ENCODE results near the gene PPP2R5D.

The PPP2R5D gene

GRCh38 chr6:43019152-43019551, 34.8 kb downstream of the PPP2R5D start:
- H3K9me2 ChIP-seq (replicated peaks; ENCODE audit: insufficient read depth, low read length) = no peaks in the 10 kb centered on the region
- H3K27ac ChIP-seq (ENCODE audit: low read length) = no peak overlapping the region
- H3K36me3 ChIP-seq (replicated peaks; ENCODE audit: insufficient read depth, low read length) = no peaks in the 10 kb centered on the region; the same call in 1 of the 2 replicates
- TF ChIP-seq, protein P1, sequence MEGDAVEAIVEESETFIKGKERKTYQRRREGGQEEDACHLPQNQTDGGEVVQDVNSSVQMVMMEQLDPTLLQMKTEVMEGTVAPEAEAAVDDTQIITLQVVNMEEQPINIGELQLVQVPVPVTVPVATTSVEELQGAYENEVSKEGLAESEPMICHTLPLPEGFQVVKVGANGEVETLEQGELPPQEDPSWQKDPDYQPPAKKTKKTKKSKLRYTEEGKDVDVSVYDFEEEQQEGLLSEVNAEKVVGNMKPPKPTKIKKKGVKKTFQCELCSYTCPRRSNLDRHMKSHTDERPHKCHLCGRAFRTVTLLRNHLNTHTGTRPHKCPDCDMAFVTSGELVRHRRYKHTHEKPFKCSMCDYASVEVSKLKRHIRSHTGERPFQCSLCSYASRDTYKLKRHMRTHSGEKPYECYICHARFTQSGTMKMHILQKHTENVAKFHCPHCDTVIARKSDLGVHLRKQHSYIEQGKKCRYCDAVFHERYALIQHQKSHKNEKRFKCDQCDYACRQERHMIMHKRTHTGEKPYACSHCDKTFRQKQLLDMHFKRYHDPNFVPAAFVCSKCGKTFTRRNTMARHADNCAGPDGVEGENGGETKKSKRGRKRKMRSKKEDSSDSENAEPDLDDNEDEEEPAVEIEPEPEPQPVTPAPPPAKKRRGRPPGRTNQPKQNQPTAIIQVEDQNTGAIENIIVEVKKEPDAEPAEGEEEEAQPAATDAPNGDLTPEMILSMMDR (IDR thresholded peaks at IDR 0.05; ENCODE audit: low read length) = no peak
- TF ChIP-seq EZH2 (optimal IDR thresholded peaks at IDR 0.05; ENCODE audit: low read depth, low read length) = no peak
- no peak for TF ChIP-seq EZH2phosphoT487 (IDR thresholded peaks at IDR 0.05; ENCODE audit: low read length)
- no peaks in the 10 kb centered on the region for H4K20me1 ChIP-seq (ENCODE audit: insufficient read depth, low read length)
- H3K4me3 ChIP-seq (ENCODE audit: low read length) = no peak overlapping the region
- no peak overlapping the region for H3K9ac ChIP-seq (ENCODE audit: low read length)
- no peaks in the 10 kb centered on the region for H3K27me3 ChIP-seq (replicated peaks; ENCODE audit: insufficient read depth, low read length)
- H3K9me3 ChIP-seq (replicated peaks; ENCODE audit: insufficient read depth, low read length) = no peaks in the 10 kb centered on the region
- H3F3A ChIP-seq (ENCODE audit: insufficient read depth, low read length) = peaks cover 3% of the 10 kb centered on the region; the same call in 1 of the 2 replicates
- DNase-seq = no peak
- H2AFZ ChIP-seq (ENCODE audit: low read length) = no peak overlapping the region
- H3K4me1 ChIP-seq (ENCODE audit: low read length) = peaks cover 7% of the 10 kb centered on the region; the same call in 1 of the 2 replicates
- no peak overlapping the region for H3K4me2 ChIP-seq (ENCODE audit: low read depth, low read length)
- H3K79me2 ChIP-seq (ENCODE audit: low read length) = peaks cover 69% of the 10 kb centered on the region

GRCh38 chr6:43020052-43020705, 35.8 kb downstream of the PPP2R5D start:
- Histone ChIP-seq H3K4me1 (ENCODE audit: low read length) (peaks cover 7% of the 10 kb centered on the region; the same call in 1 of the 2 replicates), H3K4me2 (ENCODE audit: low read depth, low read length) (no peak overlapping the region), H3K9me2 (replicated peaks; ENCODE audit: insufficient read depth, low read length) (no peaks in the 10 kb centered on the region), H3K9me3 (replicated peaks; ENCODE audit: insufficient read depth, low read length) (no peaks in the 10 kb centered on the region), H3F3A (ENCODE audit: insufficient read depth, low read length) (peaks cover 3% of the 10 kb centered on the region; the same call in 1 of the 2 replicates), H3K9ac (ENCODE audit: low read length) (no peak overlapping the region), H3K79me2 (ENCODE audit: low read length) (peaks cover 69% of the 10 kb centered on the region), H3K4me3 (ENCODE audit: low read length) (no peak overlapping the region), H3K36me3 (replicated peaks; ENCODE audit: insufficient read depth, low read length) (no peaks in the 10 kb centered on the region; the same call in 1 of the 2 replicates), H3K27me3 (replicated peaks; ENCODE audit: insufficient read depth, low read length) (no peaks in the 10 kb centered on the region), H3K27ac (ENCODE audit: low read length) (no peak overlapping the region), H4K20me1 (ENCODE audit: insufficient read depth, low read length) (no peaks in the 10 kb centered on the region), H2AFZ (ENCODE audit: low read length) (no peak overlapping the region)
- no peak for TF ChIP-seq EZH2phosphoT487 (IDR thresholded peaks at IDR 0.05; ENCODE audit: low read length)
- no peak for TF ChIP-seq EZH2 (optimal IDR thresholded peaks at IDR 0.05; ENCODE audit: low read depth, low read length)
- TF ChIP-seq, protein P1 (IDR thresholded peaks at IDR 0.05; ENCODE audit: low read length) = no peak
- DNase-seq = no peak

DNA sequence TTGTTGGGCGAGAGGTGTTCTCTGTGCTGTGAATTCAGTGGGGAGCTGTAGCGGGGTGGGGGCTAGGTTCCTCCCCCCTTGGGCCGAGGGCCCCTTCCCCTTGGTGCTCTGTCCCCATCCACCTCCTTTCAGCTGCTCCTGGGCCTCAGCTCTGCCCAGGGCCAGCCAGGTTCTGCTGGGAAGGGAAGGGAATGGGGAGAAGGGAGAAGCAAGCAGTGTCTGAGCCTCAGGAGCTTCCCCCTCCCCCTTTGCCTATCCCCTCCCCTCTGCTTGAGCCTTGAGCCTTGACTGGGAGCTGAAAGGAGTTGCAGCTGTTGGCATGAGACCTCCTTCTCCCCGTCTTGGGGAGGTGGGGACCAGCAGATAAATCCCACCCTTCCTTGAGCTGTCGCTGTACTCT, 36.5 kb downstream of the PPP2R5D start:
- Histone ChIP-seq H3K36me3 (replicated peaks; ENCODE audit: insufficient read depth, low read length) (no peaks in the 10 kb centered on the region; the same call in 1 of the 2 replicates), H3F3A (ENCODE audit: insufficient read depth, low read length) (peaks cover 3% of the 10 kb centered on the region; the same call in 1 of the 2 replicates), H3K27me3 (replicated peaks; ENCODE audit: insufficient read depth, low read length) (no peaks in the 10 kb centered on the region), H3K79me2 (ENCODE audit: low read length) (peaks cover 62% of the 10 kb centered on the region), H3K4me3 (ENCODE audit: low read length) (peak overlapping the region; percentile 98), H3K9me3 (replicated peaks; ENCODE audit: insufficient read depth, low read length) (no peaks in the 10 kb centered on the region), H3K9me2 (replicated peaks; ENCODE audit: insufficient read depth, low read length) (no peaks in the 10 kb centered on the region), H3K27ac (ENCODE audit: low read length) (peak overlapping the region; percentile 52; the same call in 1 of the 2 replicates), H3K4me1 (ENCODE audit: low read length) (peaks cover 7% of the 10 kb centered on the region; the same call in 1 of the 2 replicates), H3K4me2 (ENCODE audit: low read depth, low read length) (peak overlapping the region; percentile 95), H2AFZ (ENCODE audit: low read length) (peak overlapping the region; percentile 93), H4K20me1 (ENCODE audit: insufficient read depth, low read length) (no peaks in the 10 kb centered on the region), H3K9ac (ENCODE audit: low read length) (peak overlapping the region; percentile 84)
- TF ChIP-seq EZH2phosphoT487 (IDR thresholded peaks at IDR 0.05; ENCODE audit: low read length) (no peak), EZH2 (optimal IDR thresholded peaks at IDR 0.05; ENCODE audit: low read depth, low read length) (no peak)
- TF ChIP-seq, protein P1 (IDR thresholded peaks at IDR 0.05; ENCODE audit: low read length) = no peak
- no peak for DNase-seq

All from MM.1S (cell line).